Adrenal gland (tissue), 12 donors: ENCODE data around the gene NUPR1. TPM values are rescaled to one million over a fixed set of nuclear protein-coding genes. Genes with fewer than 3 reads are reported as not detected.
A peak's percentile ranks its signal among the peaks of the same experiment; 100 is the strongest.
"Not testable (repeated sequence)": the region's sequence is repeated elsewhere in the genome, so short reads cannot be mapped to it uniquely, and the experiment has no call there.

ENCODE experiments used
- DNase-seq, 7 donors: peaks; one replicate each; pipeline ENCODE4 v3.0.0-alpha.2; 2019 to 2020
- H3K27ac ChIP-seq, 5 donors: fragments of 200-600 bp; sonication (generic) in 4 of 5; 1 replicate in 3 of 5; 2 replicates in 2 of 5; pipeline versions ENCODE4 v1.5.1 to v1.8.0; 2016 to 2020; ENCODE audit warnings: mild to moderate bottlenecking in 1 of 5
- H3K27me3 ChIP-seq: fragments of 200-600 bp; 2 replicates; pipeline ENCODE4 v1.8.0; 2021
- H3K36me3 ChIP-seq, 2 donors: fragments of 200-600 bp; replicated peaks in 1 of 2; 1 replicate in 1 of 2; 2 replicates in 1 of 2; pipeline versions ENCODE4 v1.5.1 to v1.8.0; 2018 to 2022
- H3K4me1 ChIP-seq, 2 donors: fragments of 200-600 bp; replicated peaks in 1 of 2; 1 replicate in 1 of 2; 2 replicates in 1 of 2; pipeline versions ENCODE4 v1.5.1 to v1.8.0; 2018 to 2021
- H3K4me3 ChIP-seq, 4 donors: fragments of 200-600 bp; sonication (generic) in 3 of 4; one replicate each; pipeline ENCODE4 v1.5.1; 2016 to 2018
- H3K9me3 ChIP-seq, 3 donors: fragments of 200-600 bp; sonication (generic) in 1 of 3; replicated peaks in 1 of 3; 1 replicate in 2 of 3; 2 replicates in 1 of 3; pipeline versions ENCODE4 v1.5.1 to v1.8.0; 2016 to 2021
- CTCF ChIP-seq, 6 experiments: fragments of 450-650 bp in 4 of 6; fragments of 200-600 bp in 2 of 6; sonication (generic) in 1 of 6; IDR thresholded peaks; 1 replicate in 5 of 6; 2 replicates in 1 of 6; pipeline versions ENCODE4 v1.5.1 to v1.8.0; 2016 to 2021; ENCODE audit warnings: antibody characterized with exemption in 6 of 6, mild to moderate bottlenecking in 2 of 6, moderate library complexity in 1 of 6
- POLR2A ChIP-seq, 2 donors: fragments of 450-650 bp; IDR thresholded peaks; one replicate each; pipeline ENCODE4 v1.6.1; 2017; ENCODE audit warnings: antibody characterized with exemption in 2 of 2, mild to moderate bottlenecking in 2 of 2, moderate library complexity in 1 of 2
- WGBS, 4 donors: extraction: QIAGEN DNeasy Blood & Tissue Kit in 2 of 4; methylation state at CpG; one replicate each; pipeline versions ENCODE4 v1.1.5 to v1.1.7; 2013 to 2017; 5-methylcytosine and 5-hydroxymethylcytosine counted together
- intact Hi-C, 2 donors: fragments of 100-400 bp; cut with DNase I; formaldehyde crosslinking; loops; one replicate each; pipeline versions ENCODE4 v1.14.1 to v1.15.0; 2022 to 2023
- polyA plus RNA-seq, 3 donors: library from polyadenylated mRNA; stranded (reverse); fragments of 200-250 nt in 2 of 3; fragments of 350-450 nt in 1 of 3; fragmentation: Illumina TruSeq in 1 of 3; extraction: RNeasy Lipid Tissue Mini Kit (QIAGEN cat#74804) in 1 of 3; gene quantifications; one replicate each; pipeline ENCODE4 v1.2.3, GENCODE V29; 2013 to 2014
- total RNA-seq, 9 donors: library from RNA; depleted of rRNA in 4 of 9; stranded (reverse); fragments of >200 nt in 4 of 9; fragments of 120-200 nt in 1 of 9; fragmentation: NEBNext Ultra II Directional in 1 of 9; extraction: Animal tissue kit (Norgen Biotek cat#: 25700) in 1 of 9; gene quantifications; one replicate each; pipeline versions ENCODE4 v1.1.0 to v1.2.4, GENCODE V29; 2013 to 2023
- donor health status: healthy with polysubstance abuse.
- donor health status: Bipolar disorder and iron deficiency.
- donor health status: DM: yes; HTN: yes; CAD: no.
- donor health status: DM: no; HTN: no; CAD: no.
- donor health status: DM: no; HTN: no; CAD: no.
- donor health status: DM: yes; HTN: yes; CAD: no.

The NUPR1 gene
- total and polyA plus RNA-seq, 12 donors = 4.9 to 746 (median 226) TPM

GRCh38 chr16:28492511-28492910, 46.3 kb downstream of the NUPR1 start:
- peaks cover 6 to 12% of the 10 kb centered on the region in 2 donors for H3K4me1 ChIP-seq
- intact Hi-C loops = loop anchor here (10.0 kb wide), 2 partner anchors 52 to 112 kb away; no protein-coding TSS in a partner anchor
- 48 to 53% (median 52%) methylated on average over 4 of the region's 4 CpGs for WGBS, 4 donors
- H3K4me3 ChIP-seq = peak overlapping the region in 1 of 4 donors; percentile 85
- DNase-seq = no peak
- TF ChIP-seq CTCF (IDR thresholded peaks at IDR 0.05) = no peak
- no peak for TF ChIP-seq POLR2A (IDR thresholded peaks at IDR 0.05)
- H3K36me3 ChIP-seq = peaks cover 0 to 20% of the 10 kb centered on the region in 2 donors
- no peaks in the 10 kb centered on the region for H3K27me3 ChIP-seq
- H3K27ac ChIP-seq = peak overlapping the region in 4 of 5 donors; percentile 94 to 99 (median 96)
- no peaks in the 10 kb centered on the region for H3K9me3 ChIP-seq

GRCh38 chr16:28491970-28492474, 46.8 kb downstream of the NUPR1 start, which contains the start of gene CLN3:
CLN3 (minus strand) TSS chr16:28492074; CDS start chr16:28491759, 315 bp downstream.
- Histone ChIP-seq H3K36me3 (peaks cover 0 to 22% of the 10 kb centered on the region in 2 donors), H3K27me3 (no peaks in the 10 kb centered on the region), H3K4me3 (peak within 1 kb of the TSS; percentile 38 to 85 (median 76)), H3K9me3 (no peaks in the 10 kb centered on the region), H3K4me1 (peaks cover 6 to 12% of the 10 kb centered on the region in 2 donors), H3K27ac (peak within 1 kb of the TSS; percentile 83 to 99 (median 96))
- intact Hi-C loops = loop anchor here (10.0 kb wide), 2 partner anchors 53 to 113 kb away; no protein-coding TSS in a partner anchor
- DNase-seq = peak; percentile 92 to 98 (median 95)
- TF ChIP-seq POLR2A (IDR thresholded peaks at IDR 0.05) (peak in 1 of 2 donors; percentile 52), CTCF (IDR thresholded peaks at IDR 0.05) (no peak)
- 0% methylated on average over 18 to 21 of the region's 21 CpGs for WGBS, 4 donors

- DNase-seq = peak; percentile 32 to 73 (median 49)
- TF ChIP-seq POLR2A (IDR thresholded peaks at IDR 0.05) (no peak), CTCF (IDR thresholded peaks at IDR 0.05) (peak in 4 of 6 experiments; percentile 15 to 54 (median 36))
- intact Hi-C loops = loop anchor here (10.0 kb wide), 2 partner anchors 53 to 113 kb away; no protein-coding TSS in a partner anchor
These were observed 47.4 kb downstream of the NUPR1 start for GRCh38 chr16:28491230-28491969.

GRCh38 chr16:28486266-28486665, 52.5 kb downstream of the NUPR1 start:
- no peak overlapping the region for H3K27ac ChIP-seq
- H3K36me3 ChIP-seq = peaks cover 0 to 61% of the 10 kb centered on the region in 2 donors
- TF ChIP-seq POLR2A (IDR thresholded peaks at IDR 0.05) (no peak), CTCF (IDR thresholded peaks at IDR 0.05) (no peak)
- H3K27me3 ChIP-seq = no peaks in the 10 kb centered on the region
- DNase-seq = no peak
- WGBS, 4 donors = 99 to 100% (median 100%) methylated on average over 2 to 5 of the region's 5 CpGs
- intact Hi-C loops = no loop called here
- no peak overlapping the region for H3K4me3 ChIP-seq
- H3K9me3 ChIP-seq = no peaks in the 10 kb centered on the region
- peaks cover 6 to 7% of the 10 kb centered on the region in 2 donors for H3K4me1 ChIP-seq

More at GRCh38 chr16:28491230-28491969, 47.4 kb downstream of the NUPR1 start:
- H3K9me3 ChIP-seq = no peaks in the 10 kb centered on the region
- H3K4me1 ChIP-seq = peaks cover 6 to 12% of the 10 kb centered on the region in 2 donors
- peak overlapping the region; percentile 83 to 99 (median 96) for H3K27ac ChIP-seq
- H3K4me3 ChIP-seq = peak overlapping the region; percentile 38 to 85 (median 76)
- 0 to 1% (median 0%) methylated on average over 13 to 42 of the region's 42 CpGs for WGBS, 4 donors
- H3K27me3 ChIP-seq = no peaks in the 10 kb centered on the region
- H3K36me3 ChIP-seq = peaks cover 0 to 25% of the 10 kb centered on the region in 2 donors

GRCh38 chr16:28483361-28483760, 55.4 kb downstream of the NUPR1 start:
- H3K4me3 ChIP-seq, intact Hi-C loops, H3K27me3 ChIP-seq, H3K4me1 ChIP-seq, H3K27ac ChIP-seq, DNase-seq, H3K9me3 ChIP-seq: not testable (repeated sequence)
- H3K36me3 ChIP-seq = peaks cover 0 to 72% of the 10 kb centered on the region in 2 donors
- 90 to 98% (median 96%) methylated on average over 5 of the region's 5 CpGs for WGBS, 4 donors
